KOPT-K1 (cell line): ENCODE measurements around the gene POLR2L.

Experiments
- H3K27ac ChIP-seq: fragments of 200-600 bp; sonication (generic); 2 replicates; pipeline ENCODE4 v1.5.1; 2016; ENCODE audit warnings: antibody characterized with exemption, mild to moderate bottlenecking, low read depth, low read length; ENCODE audit not compliant: poor library complexity, severe bottlenecking
- H3K36me3 ChIP-seq: fragments of 200-600 bp; sonication (generic); 2 replicates; pipeline ENCODE4 v1.5.1; 2017; ENCODE audit warnings: antibody characterized with exemption, mild to moderate bottlenecking, low read length, moderate library complexity; ENCODE audit not compliant: insufficient read depth
- H3K9me3 ChIP-seq: fragments of 200-600 bp; sonication (generic); 2 replicates; pipeline ENCODE4 v1.5.1; 2017; ENCODE audit warnings: antibody characterized with exemption, low read length, mild to moderate bottlenecking; ENCODE audit not compliant: insufficient read depth, poor library complexity, severe bottlenecking

The POLR2L gene

GRCh38 chr11:811446-812245, 30.7 kb downstream of the POLR2L start:
- H3K27ac ChIP-seq, result peak overlapping the region; percentile 97
- H3K36me3 ChIP-seq, result peaks cover 55% of the 10 kb centered on the region
- H3K9me3 ChIP-seq, result no peaks in the 10 kb centered on the region

- H3K36me3 ChIP-seq, result peaks cover 43% of the 10 kb centered on the region
- peak overlapping the region; percentile 97 for H3K27ac ChIP-seq
- H3K9me3 ChIP-seq, result no peaks in the 10 kb centered on the region
These were observed 32.2 kb downstream of the POLR2L start for GRCh38 chr11:810040-810567.

- peaks cover 37% of the 10 kb centered on the region for H3K36me3 ChIP-seq
- no peaks in the 10 kb centered on the region for H3K9me3 ChIP-seq
- H3K27ac ChIP-seq, result peak within 1 kb of the TSS; percentile 97
These were observed 32.9 kb downstream of the POLR2L start, which contains the start of gene RPLP2 for GRCh38 chr11:809287-810039. Gene RPLP2, plus strand, starts transcription at chr11:809967. Its CDS starts 268 bp downstream, at chr11:810235.

DNA sequence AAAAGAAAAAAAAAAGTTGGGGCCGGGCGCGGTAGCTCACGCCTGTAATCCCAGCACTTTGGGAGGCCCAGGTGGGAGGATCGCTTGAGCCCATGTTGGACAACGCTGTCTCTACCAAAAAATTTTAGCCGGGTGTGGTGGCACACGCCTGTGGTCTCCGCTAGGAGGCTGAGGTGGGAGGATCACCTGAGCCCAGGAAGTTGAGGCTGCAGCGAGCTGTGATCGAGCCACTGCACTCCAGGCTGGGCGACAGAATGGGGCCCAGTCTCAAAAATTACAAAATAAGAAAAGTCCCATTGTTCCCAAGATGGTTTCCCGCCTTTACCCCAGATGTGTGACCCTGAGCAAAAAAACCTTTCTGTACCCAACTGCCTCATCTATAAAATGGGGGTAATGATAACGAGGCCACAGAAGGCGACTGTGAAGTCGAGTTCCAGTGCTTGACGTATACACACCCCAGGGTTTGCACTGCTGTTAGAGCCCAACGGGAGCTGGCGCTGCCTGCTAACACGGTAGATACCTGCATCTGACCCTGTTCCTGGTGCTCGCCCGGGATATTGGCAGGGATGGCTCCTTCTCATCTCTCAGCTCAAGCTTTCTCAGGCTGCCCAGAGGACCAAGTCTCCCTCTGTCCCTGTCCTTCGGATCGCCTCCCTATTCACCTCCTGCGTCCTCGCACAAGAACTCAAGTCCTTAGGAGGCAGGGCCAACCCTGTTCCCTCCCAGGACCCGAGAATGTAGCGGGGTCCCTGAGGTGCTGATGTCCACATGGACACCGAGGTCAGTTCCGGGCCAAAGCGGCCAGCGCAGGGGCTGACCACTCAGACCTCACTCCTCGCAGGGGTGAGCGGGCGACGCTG, 33.7 kb downstream of the POLR2L start:
- Histone ChIP-seq H3K9me3 (no peaks in the 10 kb centered on the region), H3K36me3 (peaks cover 32% of the 10 kb centered on the region), H3K27ac (peak overlapping the region; percentile 97)

GRCh38 chr11:804599-804964, 37.7 kb downstream of the POLR2L start:
- Histone ChIP-seq H3K9me3 (no peaks in the 10 kb centered on the region), H3K27ac (peak overlapping the region; percentile 91), H3K36me3 (peaks cover 34% of the 10 kb centered on the region)

GRCh38 chr11:803770-804598, 38.3 kb downstream of the POLR2L start:
- Histone ChIP-seq H3K9me3 (no peaks in the 10 kb centered on the region), H3K36me3 (peaks cover 39% of the 10 kb centered on the region), H3K27ac (peak overlapping the region; percentile 91)

DNA sequence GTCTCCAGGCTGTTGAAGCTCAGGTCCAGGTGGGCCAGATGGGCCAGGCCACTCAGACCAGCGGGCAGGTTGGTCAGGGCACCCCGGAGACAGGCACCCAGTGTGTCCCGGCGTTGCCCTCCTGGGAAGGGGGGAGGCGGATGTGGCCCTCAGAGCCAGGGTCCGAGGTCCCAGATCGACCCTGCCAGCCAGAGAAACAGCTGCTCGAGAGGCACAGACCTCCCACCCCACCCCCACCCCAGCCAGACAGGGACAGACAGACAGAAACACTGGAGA, 38.9 kb downstream of the POLR2L start:
- H3K36me3 ChIP-seq, result peaks cover 40% of the 10 kb centered on the region
- peak overlapping the region; percentile 91 for H3K27ac ChIP-seq
- H3K9me3 ChIP-seq, result no peaks in the 10 kb centered on the region

DNA sequence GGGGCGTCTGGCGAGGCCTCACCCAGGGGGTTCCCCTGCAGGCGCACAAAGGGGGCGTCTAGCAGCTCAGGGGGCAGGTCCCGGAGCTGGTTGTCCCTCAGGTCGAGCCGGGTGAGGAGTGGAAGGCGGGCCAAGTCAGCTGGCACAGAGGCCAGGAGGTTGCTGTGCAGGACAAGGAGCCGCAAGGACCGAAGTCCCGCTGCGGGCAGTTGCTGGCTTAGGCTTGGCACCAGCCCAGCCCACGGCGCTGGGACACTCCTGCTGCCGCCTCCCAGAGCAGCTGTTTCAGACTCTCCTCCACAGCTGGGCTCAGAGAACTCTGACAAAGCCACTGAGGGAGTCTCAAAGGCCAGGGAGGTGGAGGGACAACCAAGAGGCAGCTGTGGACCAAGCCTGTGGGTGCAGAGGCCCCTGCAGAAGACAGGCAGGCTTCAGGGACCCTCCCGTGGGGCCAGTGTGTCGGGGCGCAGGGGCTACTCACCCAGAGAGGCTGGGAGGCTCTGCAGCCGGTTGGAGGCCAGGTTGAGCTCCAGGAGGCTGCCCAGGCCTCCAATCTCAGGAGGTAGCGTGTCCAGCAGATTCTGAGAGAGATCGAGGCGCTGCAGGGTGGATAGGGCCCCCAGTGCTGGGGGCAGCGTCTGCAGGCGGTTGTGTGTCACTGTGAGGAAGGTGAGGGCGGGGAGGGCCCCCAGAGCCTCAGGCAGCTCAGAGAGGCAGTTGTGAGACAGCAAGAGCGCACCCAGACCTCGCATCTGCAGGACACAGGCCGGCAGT, 39.4 kb downstream of the POLR2L start:
- Histone ChIP-seq H3K9me3 (no peaks in the 10 kb centered on the region), H3K36me3 (peaks cover 40% of the 10 kb centered on the region), H3K27ac (peak overlapping the region; percentile 91)

DNA sequence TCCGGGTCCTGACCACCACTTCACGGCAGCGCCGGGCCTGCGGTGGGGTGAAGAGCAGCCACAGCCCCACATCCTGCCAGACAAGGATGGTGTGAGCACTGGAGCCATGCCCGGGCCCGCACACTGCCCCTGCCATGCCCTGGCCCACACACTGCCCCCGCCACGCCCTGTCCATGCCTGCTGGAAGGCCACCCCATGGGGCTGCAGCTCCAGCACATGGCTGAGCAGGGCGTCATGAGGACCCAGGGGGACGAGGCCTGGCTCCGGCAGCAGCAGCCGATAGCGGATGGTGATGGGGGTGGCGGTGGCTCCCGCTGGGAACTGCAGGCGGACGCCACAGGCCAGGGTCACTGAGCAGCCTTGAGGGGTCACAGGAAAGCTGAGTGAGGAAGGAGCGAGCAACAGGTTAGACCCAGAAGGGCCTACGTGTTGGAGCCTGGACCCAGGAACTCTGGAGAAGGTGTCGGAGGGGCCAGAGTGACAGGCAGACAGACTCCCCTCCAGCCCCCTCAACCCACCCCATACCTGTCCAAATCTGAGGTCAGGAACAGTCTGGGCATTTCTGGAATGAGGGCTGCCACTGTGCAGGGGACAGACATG, 40.2 kb downstream of the POLR2L start:
- no peak overlapping the region for H3K27ac ChIP-seq

GRCh38 chr11:801097-801780, 41.1 kb downstream of the POLR2L start:
- peaks cover 40% of the 10 kb centered on the region for H3K36me3 ChIP-seq
- H3K27ac ChIP-seq, result no peak overlapping the region
- no peaks in the 10 kb centered on the region for H3K9me3 ChIP-seq

More for the DNA sequence above, 40.2 kb downstream of the POLR2L start:
- Histone ChIP-seq H3K36me3 (peaks cover 40% of the 10 kb centered on the region), H3K9me3 (no peaks in the 10 kb centered on the region)

DNA sequence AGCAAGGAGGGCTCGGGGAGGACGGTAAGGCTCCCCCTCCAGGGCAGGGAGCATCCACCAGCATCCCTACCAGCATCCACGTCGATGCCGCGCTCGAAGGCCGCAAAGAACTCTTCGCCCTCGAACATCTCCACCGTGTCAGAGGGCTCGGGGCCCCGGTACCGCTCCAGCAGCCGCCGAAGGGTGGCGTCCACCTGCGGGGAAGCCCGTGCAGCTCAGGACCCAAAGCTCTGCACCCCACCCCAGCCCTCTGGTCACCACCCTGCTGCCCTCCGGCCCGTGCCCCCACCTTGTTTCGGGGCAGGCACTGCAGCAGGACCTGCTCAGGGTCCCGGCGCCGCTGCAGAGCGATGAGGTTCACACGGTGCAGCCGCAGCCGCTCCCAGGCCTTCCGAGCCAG, 41.9 kb downstream of the POLR2L start:
- no peaks in the 10 kb centered on the region for H3K9me3 ChIP-seq
- H3K27ac ChIP-seq, result no peak overlapping the region
- H3K36me3 ChIP-seq, result peaks cover 40% of the 10 kb centered on the region

DNA sequence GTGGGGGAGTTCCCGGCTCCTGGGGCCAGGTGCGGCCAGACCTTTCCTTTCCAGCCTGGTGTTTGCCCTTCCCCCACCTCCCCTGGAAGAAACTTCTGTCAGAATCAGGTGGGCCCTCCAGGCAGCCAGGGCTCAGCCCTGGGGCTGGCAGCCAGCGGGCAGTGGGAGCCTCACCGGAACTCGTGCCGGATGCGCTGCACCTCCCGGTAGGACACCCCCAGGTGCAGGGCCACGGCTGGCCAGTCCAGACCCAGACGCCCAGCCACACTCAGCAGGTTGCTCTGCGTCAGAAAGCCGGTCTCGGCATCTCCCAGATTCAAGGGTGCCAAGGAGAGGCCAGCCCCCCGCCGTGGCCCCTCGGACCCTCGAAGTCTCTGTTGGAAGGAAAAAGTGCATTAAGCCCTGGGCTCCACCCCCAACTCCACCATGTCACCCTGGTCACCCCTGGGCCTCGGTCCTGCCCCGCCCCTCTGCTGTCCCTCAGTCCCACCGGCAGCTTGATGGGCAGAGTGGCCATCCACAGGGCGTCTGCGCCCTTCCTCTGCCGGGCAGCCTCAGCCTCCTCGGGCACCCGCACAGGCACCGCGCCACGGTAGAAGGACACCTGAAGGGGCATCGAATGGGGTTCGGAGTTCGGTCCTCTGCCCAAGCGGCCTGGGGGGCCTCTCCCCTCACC, 42.5 kb downstream of the POLR2L start:
- Histone ChIP-seq H3K9me3 (no peaks in the 10 kb centered on the region), H3K27ac (peak overlapping the region; percentile 88), H3K36me3 (peaks cover 42% of the 10 kb centered on the region)
